Stimulated activated CD8-positive, alpha-beta memory T cell treated with anti-CD3 and anti-CD28 coated beads, Interleukin-12 subunit alpha, Interleukin-12 subunit beta, amount 100 ng/mL, for 24 hours (primary cell): ENCODE measurements around the gene LIPA.
"Not testable (repeated sequence)": the region's sequence is repeated elsewhere in the genome, so short reads cannot be mapped to it uniquely, and the experiment has no call there.

Source experiments
- DNase-seq: peaks from one replicate; pipeline ENCODE4 v3.0.0-alpha.2; 2020; ENCODE audit errors: extremely low read depth

The LIPA gene

DNA sequence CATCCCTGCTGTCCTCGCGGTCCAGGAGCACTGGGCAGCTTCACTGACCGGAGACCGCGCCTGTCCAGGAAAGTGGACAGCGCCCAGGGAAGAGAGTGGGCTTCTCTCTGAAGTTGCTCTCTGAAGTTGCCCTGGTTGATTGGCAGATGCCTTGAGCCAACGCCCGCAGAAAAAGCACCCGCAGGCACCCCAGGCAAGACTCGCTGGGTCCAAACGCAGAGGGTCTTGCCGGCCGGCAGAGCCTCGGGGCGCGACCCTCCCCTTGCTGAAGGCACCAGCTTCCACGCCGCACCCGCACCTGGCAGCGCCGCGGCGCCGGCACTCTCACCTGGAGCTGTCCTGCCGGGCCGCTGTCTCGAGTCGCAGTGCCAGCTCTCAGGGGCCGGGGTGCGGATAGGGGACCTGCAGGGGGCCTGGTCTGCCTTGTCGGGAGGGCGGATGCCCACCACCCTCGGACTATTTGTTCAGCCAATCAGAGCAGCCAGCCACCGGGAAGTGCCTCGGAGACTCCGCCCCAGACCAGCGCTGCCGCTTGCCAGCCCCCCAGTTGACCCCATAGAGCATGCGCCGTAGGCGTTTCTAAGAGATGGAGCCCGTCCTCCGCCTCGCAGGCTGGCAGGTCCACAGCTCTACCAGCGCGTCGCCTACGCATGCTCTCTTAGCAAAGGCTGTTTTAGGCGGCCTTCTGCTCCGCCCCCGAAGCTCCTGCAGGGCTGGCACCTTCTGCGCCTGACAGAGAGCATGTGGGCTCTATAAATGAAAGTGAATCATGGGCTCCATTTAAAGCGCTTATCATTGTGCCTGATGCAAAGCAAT, at the start of gene LIPA:
LIPA (minus strand) TSS at position 367 of the 816 bp plus-strand sequence. CDS start 4,127 bp downstream, outside the sequence.
- peak; percentile 95 for DNase-seq

DNA sequence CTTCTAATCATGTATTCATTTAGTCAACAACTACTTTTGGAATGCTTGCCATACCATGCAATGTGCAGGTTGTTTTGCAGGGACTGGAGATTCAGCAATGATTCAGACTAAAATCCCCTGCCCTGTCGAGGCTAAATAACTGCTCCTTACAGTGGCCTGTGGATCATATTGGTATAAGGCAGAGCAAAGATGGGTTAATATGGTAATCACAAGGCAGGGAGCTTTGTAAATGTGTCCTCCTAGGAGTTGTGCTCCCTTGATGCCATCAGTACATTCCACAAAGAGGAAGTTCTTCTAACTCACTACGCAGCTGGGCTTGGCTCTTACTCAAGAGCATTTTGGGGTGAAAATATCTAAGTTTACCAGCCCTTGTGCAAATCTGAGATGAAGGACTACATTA, 49.7 kb upstream of the LIPA start:
- DNase-seq: no peak

DNA sequence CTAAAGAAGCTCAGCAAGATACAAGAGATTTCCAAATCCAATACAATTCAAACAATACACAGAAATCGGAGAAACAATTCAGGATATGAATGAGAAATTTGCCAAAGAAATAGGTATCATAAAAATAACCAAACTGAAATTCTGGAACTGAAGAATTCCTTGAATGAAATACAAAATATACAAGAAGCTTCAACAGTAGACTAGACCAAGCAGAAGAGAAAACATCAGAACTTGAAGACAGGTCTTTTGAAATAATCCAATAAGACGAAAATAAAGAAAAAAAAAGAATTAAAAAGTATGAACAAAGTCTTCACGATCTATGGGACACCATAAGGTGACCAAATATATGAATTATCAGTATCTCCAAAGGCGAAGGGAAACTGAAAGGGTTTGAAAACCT, 47.5 kb upstream of the LIPA start:
- DNase-seq: no peak

DNA sequence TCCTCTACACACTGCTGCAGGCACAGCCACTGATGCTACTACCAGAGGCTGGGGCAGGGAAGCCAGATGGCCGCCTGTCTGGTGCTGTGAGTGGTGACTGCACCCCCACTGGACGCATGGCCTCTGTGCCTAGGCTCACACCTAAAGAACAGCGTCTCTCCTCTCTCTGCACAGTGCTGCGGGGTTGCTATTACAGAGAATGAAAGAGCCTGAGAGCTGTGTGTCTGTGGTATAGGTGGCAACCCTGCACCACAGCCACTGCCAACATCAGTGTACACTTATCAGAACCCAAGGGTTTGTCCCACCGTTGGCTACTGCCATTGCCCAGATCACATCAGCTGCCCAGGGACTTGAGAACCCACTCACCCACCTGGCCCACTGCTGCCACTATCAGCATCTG, 46.2 kb upstream of the LIPA start:
- no peak for DNase-seq

DNA sequence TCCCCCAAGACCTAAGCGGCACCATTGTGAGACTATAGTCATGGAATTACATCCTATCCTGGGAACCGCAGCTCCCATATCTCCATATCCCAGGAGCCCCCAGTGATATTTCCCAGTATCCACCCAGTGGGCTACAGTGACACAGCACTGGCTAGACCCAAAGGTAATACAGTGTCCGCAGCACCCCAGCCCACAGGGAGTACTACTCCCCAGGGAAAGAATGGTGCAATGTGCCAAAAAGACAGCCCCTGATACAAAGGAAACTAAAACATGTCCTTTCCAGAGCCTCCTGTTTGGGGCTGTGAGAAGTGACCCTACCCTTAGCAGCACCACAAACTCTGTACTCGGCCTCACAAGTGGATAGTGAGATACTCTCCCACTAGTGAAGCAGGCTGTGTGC, 45.8 kb upstream of the LIPA start:
- no peak for DNase-seq

DNA sequence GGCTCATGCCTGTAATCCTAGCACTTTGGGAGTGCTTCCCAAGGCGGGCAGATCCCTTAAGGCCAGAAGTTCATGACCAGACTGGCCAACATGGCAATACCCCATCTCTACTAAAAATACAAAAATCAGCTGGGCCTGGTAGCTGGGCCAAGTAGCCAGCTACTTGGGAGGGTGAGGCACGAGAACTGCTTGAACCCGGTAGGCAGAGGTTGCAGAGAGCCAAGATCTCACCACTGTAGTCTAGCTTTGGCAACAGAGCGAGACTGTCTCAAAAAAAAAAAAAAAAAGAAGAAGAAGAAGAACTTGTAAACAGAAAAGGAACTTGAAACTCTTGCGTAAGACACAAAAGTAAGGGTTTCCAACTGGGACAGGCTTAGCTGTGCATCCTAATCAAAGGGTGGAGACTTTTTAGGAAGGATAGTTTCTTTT, 44.7 kb upstream of the LIPA start:
- no peak for DNase-seq

DNA sequence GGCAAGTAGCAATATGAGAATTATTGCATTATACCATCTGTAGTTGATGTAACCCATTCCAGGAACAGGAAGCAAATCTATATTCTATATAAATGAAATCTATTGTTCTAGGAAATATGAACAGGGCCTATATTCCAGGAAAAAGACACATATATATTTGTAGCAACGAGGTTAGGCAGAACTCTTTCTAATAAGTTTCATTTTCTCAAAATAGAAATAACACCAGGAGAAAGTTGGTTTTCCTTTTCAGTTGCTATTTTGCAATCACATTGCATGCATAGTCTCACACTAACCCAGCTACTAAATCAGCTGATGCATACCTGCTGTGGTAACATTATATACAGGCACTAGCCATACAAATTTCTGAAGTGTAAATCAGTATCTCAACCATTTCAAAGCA, 44.0 kb upstream of the LIPA start:
- no peak for DNase-seq

DNA sequence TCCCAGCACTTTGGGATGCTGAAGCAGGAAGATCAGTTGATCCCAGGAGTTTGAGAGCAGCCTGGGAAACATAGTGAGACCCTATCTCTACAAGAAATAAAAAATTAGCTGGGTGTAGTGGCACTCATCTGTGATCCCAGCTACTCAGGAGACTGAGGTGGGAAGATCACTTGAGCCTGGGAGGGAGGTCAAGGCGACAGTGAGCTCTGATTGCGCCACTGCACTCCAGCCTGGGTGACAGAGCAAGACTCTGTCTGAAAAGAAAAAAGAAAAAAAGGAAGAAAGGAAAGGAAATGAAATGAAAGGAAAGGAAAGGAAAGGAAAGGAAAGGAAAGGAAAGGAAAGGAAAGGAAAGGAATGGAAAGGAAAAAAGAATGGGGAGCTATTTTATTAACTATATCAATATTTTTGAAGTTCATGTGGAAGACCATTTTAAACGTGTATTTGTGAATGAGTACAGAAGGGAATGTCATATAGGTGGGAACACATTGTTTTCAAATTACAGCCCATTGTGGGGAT, 43.2 kb upstream of the LIPA start:
- no peak for DNase-seq

DNA sequence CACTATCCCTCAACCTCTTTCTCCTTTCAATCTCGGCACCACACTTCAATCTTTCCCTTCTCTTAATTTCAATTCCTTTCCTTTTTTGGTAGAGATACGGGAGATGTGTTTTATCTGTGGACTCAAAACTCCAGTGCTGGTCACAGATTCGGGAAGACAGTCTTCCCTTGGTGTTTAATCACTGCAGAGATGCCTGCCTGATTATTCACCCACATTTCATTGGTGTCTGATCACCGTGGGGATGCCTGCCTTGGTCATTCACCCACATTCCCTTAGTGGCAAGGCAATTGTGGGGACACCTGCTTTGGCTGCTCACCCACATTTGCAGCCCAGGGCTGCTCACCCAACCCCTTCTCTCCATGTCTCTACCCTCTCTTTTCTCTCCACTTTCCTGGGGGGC, 33.7 kb upstream of the LIPA start:
- DNase-seq: not testable (repeated sequence)

DNA sequence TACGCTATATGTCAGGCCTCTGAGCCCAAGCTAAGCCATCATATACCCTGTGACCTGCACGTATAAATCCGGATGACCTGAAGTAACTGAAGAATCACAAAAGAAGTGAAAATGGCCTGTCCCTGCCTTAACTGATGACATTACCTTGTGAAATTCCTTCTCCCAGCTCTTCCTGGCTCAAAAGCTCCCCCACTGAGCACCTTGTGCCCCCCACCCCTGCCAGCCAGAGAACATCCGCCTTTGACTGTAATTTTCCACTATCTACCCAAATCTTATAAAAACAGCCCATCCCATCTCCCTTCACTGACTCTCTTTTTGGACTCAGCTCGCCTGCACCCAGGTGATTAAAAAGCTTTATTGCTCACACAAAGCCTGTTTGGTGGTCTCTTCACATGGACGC, 33.1 kb upstream of the LIPA start:
- not testable (repeated sequence) for DNase-seq

DNA sequence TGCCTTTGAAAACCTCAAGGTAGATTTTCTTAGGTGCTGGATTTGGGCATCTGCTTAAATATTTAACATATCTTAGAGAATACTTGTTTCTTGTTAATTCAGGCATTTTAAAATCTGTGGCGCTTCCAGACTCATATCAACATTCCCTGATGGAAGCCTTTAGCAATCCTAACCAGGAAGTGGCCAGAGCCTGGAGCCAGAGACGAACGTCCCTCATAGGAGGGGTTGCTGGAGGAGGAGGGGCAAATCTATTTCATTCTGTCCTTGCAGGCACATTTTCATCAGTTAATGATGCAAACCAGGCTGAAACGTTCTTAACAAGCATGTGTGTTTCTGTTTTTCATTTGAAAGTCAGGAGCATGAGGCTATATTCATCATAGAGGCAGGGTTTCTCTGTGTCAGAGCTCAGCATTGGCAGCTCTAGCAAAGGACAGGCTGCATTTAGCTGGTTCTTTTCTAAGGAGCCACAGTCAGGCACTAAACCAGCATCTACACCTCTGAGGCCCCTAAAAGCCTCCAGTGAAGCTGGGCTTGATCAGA, 32.4 kb upstream of the LIPA start:
- no peak for DNase-seq

DNA sequence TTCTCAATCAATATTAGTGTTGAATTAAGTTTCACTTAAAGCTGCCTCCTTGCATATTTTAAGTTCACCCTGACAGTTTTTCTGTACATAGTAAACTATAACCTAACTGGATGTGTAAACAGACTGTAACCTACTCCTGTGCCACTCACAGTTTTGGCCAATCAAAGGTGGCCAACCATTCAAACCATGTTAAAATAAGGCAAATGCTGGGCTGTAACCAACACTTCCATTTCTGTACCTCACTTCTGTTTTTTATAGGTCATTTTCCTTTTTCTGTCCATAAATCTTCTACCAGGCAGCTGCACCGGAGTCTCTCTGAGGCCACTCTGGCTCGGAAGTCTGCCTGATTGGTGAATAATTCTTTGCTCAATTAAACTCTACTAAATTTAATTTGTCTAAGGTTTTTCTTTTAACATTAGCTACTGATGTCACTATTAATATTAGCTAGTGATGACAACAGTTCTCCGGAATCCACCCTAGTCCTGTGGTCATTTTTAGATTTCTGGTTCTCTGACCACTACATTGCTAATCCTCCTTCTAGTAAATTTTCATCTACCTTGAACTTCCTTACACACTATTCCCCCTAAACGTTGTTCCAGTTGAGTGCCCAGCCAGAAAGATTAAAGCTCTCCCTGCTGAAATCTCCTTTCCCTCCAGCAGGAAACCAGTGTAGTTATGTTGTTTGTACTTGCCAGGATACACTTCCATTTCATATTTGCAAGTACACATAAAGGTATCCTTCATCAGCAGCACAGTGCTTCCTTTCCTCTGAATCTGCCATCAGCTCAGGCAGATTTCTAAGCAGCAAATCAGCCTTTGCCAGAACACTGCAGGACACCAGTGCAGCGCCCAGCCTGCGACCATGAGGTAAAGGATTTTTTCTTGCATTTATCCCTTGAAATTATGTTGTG, 31.7 kb upstream of the LIPA start:
- DNase-seq: no peak

DNA sequence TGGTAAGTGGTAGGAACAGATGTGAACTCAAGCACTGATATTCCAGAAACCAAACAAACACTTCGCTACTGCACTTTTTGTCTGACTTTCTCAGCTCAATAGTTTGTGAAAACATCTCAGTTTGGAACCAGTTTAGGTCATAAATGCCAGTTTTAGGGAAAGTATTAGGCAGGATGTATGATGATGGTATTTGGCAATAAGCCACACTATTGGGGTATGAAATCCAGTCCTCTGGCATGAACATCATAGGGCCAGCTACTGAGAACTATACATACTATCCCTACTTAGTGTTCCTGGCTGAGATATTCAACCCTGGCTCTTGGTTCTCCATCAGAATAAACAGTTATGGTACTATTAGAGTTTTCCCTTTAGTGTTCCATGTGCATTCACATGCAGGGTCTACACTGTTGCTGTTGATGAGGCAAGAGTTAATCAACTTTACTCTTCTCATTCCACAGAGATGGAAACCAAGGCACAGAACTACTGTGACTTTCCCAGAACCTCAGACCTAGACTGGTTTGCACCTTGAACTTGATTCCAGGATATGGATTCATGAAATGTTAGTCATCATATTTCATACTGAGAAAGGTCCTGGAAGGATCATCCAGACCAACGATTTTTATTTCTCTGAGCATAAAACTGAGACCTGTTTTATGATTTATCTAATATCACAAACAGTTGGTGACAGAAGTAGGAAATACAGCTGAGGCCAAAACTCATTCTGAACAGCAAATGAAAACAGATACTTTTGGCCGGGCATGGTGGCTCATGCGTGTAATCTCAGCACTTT, 30.2 kb upstream of the LIPA start:
- DNase-seq: no peak

DNA sequence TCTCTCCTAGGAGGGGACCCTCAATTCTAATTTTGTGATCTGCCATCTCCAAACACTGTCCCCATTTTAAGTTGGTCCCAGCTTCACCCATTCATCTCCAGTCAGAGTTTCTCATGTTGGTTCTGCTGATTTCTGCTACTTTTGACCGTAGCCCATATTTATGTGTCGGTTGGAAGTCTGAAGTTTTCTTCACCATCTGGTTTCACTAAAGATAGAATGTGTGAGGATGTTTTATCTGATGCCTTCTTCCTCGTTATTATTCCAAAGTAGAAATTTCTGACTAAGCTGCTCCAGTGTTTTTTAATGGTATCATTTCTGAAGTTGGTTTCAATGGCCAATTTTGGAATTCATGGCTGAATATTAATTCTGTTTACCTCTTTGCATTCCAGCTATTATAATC, 28.9 kb upstream of the LIPA start:
- DNase-seq: no peak

DNA sequence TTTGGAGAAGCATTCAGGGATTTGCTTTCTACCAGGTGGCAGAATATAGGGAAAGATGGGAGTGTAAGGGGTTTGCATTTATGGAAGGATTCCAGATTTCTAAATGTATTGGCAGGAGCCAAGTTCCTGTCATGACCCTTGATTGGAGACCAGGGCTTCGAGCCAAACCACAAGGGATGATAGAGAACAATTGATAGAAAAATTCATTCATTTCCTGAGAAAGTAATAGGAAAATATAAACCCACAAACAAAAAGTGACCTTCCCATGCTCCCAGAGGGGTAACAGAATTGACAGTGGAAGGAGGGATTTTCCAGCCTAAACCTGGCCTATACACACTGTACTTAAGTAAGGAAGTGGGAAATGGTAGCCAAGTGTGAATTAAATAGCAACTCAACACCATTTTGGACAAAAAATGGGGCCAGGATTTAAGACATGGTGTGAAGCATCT, 27.9 kb upstream of the LIPA start:
- DNase-seq: no peak

DNA sequence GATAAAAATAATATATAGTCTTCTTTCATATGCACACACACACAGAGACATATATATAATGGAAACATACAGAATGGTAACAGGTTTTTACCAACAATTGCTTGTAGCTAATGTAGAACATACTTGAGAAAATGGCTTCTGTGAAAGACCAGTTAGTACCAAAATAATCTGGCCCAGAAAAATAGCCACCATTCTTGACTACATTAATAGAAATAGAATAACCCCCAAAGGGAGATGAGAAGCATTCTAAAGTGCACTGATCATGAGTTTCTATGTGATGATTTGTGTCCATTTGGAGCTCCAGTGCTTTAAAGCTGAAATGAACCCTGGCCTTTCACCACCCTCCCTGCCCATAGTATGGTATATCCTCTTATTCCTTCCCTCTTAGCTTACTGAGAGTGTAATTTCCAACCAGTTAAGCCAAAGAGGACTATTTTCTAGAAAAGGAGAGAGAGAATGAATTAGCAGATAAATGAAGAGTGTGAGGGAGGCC, 27.4 kb upstream of the LIPA start:
- DNase-seq: no peak

DNA sequence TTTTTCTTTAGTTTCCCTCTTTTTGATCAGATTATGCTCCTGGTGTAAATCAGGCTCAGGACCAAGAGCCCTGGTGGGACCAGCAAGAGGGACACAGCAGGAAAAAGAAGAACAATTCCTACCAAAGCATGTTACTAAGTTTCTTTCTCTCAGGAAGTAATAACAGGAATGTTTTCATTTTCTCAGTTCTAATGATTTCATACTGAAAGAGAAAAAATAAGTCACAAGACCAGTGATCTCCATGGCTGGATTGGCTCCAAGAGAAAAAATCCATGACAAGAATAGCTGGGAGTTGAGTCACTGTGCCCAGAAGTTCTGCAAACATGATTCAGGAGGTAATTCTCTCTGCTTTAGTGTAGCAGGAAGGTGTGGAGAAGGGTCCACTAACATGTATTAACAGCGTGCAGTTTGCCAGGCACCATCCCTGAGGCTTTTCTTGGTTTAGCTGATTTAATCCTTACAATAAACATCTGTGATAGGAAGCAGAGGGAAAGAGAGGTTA, 26.5 kb upstream of the LIPA start:
- no peak for DNase-seq

DNA sequence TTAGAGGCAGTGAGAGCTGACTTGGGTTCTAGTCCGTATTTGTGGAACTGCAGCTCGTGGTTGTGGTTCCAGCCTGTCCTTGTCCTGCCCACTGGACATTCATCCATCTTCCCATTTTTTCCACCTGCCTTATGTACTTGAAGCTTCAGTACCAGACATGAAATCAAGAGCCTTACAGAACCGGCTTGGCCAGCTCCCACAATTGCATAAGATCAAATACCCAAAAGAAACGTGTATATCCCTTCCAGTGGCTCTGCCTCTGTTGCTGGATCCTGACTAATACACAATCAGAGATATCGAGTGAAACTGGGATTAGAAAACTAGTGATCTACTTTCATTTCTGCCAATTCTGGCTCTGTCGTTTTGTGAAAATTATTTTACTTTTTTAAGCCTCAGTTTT, 23.8 kb upstream of the LIPA start:
- no peak for DNase-seq

DNA sequence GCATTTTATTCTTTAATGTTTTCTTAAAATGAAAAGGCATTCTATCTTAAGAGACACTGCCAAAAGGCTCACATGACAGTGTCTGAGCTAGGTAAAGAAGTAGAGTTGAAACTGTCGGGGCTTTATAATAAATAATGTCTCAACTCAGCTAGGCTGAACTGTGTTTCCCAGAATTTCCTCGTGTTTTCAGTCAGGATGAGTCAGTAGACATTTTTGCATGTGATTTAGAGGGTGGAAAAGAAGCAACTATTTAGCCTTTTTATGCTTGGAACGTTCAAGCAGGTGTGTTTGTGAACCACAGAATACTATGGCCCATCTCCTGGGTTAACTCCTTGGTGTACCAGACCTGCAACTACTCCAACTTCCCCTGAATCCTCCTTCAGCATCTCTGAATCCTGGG, 23.4 kb upstream of the LIPA start:
- DNase-seq: no peak

DNA sequence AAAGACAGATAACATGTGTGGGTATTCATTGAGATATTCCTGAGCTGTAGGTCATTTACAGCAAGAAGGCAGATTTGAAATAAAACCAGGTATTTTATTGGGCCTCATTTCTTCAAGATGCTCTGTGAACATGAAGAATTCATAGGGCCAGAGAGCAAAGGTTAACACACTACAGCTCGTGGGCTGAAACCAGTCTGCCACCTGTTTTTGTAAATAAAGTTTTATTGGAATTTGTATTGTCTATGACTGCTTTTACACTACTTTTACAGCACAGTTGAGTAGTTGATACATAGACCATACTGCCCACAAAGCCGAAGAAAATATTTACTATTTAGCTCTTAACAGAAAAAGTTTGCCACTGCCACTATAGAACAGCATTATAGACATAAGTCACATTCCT, 22.1 kb upstream of the LIPA start:
- no peak for DNase-seq

DNA sequence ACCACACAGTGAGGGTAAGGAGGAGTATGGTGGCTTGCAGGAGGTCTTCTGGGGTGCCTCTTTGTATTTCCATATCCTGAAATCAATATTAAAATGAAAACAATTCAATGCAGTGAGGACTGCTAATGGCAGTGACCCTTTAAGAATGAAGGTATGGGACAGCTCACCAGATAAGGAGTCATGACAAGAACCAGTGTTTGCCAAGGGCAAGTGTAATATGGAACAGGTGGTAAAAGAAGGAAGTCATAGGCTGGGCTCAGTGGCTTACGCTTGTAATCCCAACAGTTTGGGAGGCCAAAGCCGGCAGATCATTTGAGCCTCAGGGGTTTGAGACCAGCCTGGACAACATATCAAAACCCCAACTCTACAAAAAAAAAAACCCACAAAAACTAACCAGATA, 20.0 kb upstream of the LIPA start:
- no peak for DNase-seq
